ENCODE results near the gene BMP5. TPM values are rescaled to one million over a fixed set of nuclear protein-coding genes. Genes with fewer than 3 reads are reported as not detected.

BMP5 gene
- total and polyA plus RNA-seq, 9 of the 15 experiments (the other 6 are each of a cell fraction or from before 2014, with no cell fraction given): not detected

GRCh38 chr6:55758156-55758937, 117.0 kb downstream of the BMP5 start:
- no peak overlapping the region for H3K4me2 ChIP-seq (ENCODE audit: insufficient read depth, low read length)
- no peaks in the 10 kb centered on the region for H3K4me1 ChIP-seq (replicated peaks in 1 of 2; ENCODE audit: control insufficient read depth in 2 of 2, insufficient read depth in 2 of 2, low read length in 2 of 2)
- no peak overlapping the region for H3K4me3 ChIP-seq
- no peaks in the 10 kb centered on the region for H3K9me3 ChIP-seq (replicated peaks; ENCODE audit: control insufficient read depth, insufficient read depth, low read depth, low read length)
- no peaks in the 10 kb centered on the region for H3K36me3 ChIP-seq (ENCODE audit: control insufficient read depth, insufficient read depth, low read length)
- 2% methylated on average over 3 of the region's 3 CpGs for WGBS (ENCODE audit: insufficient coverage, low coverage, missing lambda C conversion rate)
- intact Hi-C loops (cut with micrococcal nuclease) (no loop called here), in situ Hi-C loops (cut with MboI) (no loop called here)
- no peaks in the 10 kb centered on the region for H3K9me1 ChIP-seq (ENCODE audit: control insufficient read depth, insufficient read depth, low read length)
- H3K27ac ChIP-seq (ENCODE audit: extremely low read depth, low read depth, low read length): no peak overlapping the region
- H3K79me2 ChIP-seq (ENCODE audit: control insufficient read depth, insufficient read depth, low read length): no peaks in the 10 kb centered on the region
- H4K20me1 ChIP-seq (replicated peaks; ENCODE audit: control insufficient read depth, insufficient read depth, low read length): no peaks in the 10 kb centered on the region
- TF ChIP-seq POLR2G (IDR thresholded peaks at IDR 0.05; ENCODE audit: low read depth, low read length) (no peak), RFX1 (IDR thresholded peaks at IDR 0.05) (no peak), HDAC1 (IDR thresholded peaks at IDR 0.05) (no peak), ZBED1 (IDR thresholded peaks at IDR 0.05) (no peak), PPARD (CRISPR knock-in tag; IDR thresholded peaks at IDR 0.05) (no peak), ZFP1 (CRISPR knock-in tag; IDR thresholded peaks at IDR 0.05) (no peak), KDM4B (IDR thresholded peaks at IDR 0.05; ENCODE audit: borderline replicate concordance in 2 of 2, low read depth in 1 of 2) (no peak), THRAP3 (IDR thresholded peaks at IDR 0.05; ENCODE audit: borderline replicate concordance) (no peak), CBFB (CRISPR knock-in tag; IDR thresholded peaks at IDR 0.05) (no peak), KLF10 (CRISPR knock-in tag; IDR thresholded peaks at IDR 0.05) (no peak), NEUROD1 (IDR thresholded peaks at IDR 0.05; ENCODE audit: borderline replicate concordance, low read depth, low read length, partially characterized antibody) (no peak), ELF4 (CRISPR knock-in tag; IDR thresholded peaks at IDR 0.05) (no peak)
- TF ChIP-seq, protein P1, sequence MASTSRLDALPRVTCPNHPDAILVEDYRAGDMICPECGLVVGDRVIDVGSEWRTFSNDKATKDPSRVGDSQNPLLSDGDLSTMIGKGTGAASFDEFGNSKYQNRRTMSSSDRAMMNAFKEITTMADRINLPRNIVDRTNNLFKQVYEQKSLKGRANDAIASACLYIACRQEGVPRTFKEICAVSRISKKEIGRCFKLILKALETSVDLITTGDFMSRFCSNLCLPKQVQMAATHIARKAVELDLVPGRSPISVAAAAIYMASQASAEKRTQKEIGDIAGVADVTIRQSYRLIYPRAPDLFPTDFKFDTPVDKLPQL (IDR thresholded peaks at IDR 0.05; ENCODE audit: extremely low read depth, insufficient read length): no peak
- TF ChIP-seq, protein P2, sequence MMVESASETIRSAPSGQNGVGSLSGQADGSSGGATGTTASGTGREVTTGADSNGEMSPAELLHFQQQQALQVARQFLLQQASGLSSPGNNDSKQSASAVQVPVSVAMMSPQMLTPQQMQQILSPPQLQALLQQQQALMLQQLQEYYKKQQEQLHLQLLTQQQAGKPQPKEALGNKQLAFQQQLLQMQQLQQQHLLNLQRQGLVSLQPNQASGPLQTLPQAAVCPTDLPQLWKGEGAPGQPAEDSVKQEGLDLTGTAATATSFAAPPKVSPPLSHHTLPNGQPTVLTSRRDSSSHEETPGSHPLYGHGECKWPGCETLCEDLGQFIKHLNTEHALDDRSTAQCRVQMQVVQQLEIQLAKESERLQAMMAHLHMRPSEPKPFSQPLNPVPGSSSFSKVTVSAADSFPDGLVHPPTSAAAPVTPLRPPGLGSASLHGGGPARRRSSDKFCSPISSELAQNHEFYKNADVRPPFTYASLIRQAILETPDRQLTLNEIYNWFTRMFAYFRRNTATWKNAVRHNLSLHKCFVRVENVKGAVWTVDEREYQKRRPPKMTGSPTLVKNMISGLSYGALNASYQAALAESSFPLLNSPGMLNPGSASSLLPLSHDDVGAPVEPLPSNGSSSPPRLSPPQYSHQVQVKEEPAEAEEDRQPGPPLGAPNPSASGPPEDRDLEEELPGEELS (CRISPR knock-in tag; IDR thresholded peaks at IDR 0.05; ENCODE audit: borderline replicate concordance): no peak
- no peaks in the 10 kb centered on the region for H3K27me3 ChIP-seq (ENCODE audit: control insufficient read depth in 2 of 2, insufficient read depth in 2 of 2, low read length in 2 of 2)
- no TSS peak for BruUV-seq (replicated peaks)
- DNase-seq (ENCODE audit: extremely low read depth in 1 of 4, low spot score in 3 of 4): no peak
- ATAC-seq: no peak
- no peak for FAIRE-seq
- H2AFZ ChIP-seq (ENCODE audit: low read depth, low read length): no peak overlapping the region
- H3K9ac ChIP-seq (ENCODE audit: insufficient read depth in 1 of 2, low read depth in 2 of 2, low read length in 2 of 2): no peak overlapping the region
- ChIA-PET POLR2A (no interaction called here), CTCF (ENCODE audit: low intra/inter-chr PET ratio) (no interaction called here)

Data from K562 (cell line).